IPS-11a (cell line): ENCODE measurements around the gene HERC5.
A peak's percentile ranks its signal among the peaks of the same experiment; 100 is the strongest.
"Not testable (repeated sequence)": the region's sequence is repeated elsewhere in the genome, so short reads cannot be mapped to it uniquely, and the experiment has no call there.

Experiments
- H3K4me3 ChIP-seq: one replicate; pipeline ENCODE4 v1.5.1; 2013; ENCODE audit warnings: low read depth, low read length, control low read depth

The HERC5 gene

DNA sequence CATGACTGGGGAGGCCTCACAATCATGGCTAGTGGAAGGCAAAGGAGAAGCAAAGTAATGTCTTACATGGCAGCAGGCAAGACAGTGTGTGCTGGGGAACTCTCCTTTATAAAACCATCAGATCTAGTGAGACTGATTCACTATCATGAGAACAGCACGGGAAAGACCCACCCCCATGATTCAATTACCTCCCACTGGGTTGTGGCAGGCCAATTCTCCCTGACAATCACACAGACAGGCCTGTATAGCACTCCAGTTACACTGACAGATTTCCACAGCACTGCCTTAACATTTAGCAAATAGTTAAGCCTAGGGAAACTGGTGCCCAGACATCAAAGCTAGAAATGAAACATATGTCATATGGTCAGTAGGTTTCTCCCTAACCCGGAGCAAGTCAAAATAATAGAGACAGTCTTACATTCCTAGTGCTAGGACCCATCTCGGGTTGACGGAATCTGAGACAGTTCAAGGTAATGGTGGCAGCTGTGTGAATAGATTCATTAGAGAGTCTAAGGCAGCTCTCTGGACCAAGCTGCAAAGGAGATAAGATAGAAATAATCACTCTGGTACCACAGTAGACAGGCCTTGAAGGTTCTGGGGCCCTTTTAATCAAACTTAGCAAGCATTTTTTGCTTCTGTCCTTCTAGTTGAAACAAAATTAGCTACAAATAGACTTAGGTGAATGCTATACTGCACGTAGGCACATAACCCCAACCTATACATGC is 9.4 kb upstream of the HERC5 start:
- no peak overlapping the region for H3K4me3 ChIP-seq

DNA sequence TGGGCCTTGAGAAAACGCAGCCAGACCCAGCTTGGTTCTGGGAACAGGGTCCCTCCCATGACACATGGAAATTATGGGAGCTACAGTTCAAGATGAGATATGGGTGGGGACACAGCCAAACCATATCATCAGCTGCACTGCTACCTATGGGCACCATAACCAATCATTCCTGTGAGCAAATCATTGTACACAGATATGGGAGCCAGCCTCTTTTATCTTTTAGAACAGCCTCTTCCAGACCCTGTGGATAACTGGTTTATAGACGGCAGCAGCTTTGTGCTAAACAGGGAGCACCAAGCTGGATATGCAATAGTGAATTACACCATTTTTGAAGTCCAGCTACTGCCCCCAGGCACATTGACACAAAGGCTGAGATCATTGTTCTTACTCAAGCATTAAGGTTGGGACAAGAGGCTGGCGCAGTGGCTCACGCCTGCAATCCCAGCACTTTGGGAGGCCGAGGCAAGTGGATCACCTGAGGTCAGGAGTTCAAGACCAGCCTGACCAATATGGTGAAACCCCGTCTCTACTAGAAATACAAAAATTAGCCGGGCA is 8.6 kb upstream of the HERC5 start:
- not testable (repeated sequence) for H3K4me3 ChIP-seq

DNA sequence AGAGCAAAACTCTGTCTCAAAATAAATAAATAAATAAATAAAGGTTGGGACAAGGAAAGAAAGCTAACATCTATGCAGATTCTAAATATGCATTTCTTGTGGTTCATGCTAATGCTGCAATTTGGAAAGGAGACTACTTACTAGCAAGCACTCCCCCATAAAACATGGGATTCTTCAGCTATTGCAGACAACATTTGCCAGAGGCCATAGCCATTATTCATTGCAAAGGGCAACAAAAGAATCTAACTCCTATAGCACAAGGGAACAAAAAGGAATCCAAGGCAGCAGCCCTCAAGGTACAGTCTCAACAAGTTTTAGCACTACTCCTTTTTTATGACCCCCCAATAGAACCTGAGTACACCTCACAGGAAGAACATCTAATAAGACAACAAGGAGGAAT is 8.0 kb upstream of the HERC5 start:
- no peak overlapping the region for H3K4me3 ChIP-seq

DNA sequence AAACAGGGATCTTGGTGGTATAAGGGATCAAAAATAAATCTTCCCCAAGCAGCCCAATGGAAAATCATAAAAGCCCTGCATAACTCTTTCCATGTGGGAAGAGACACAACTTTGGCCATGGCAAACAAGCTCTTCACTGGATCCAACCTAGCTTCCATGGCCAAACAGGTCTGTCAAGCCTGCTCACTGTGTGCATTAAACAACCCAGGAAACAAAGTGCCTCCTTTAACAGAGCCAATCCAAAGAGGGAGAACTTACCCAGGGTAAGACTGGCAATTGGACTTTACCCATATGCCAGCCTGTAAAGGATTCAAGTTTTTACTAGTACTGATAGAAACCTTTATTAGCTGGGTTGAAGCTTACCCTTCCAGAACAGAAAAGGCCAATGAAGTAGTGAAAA is 7.6 kb upstream of the HERC5 start:
- no peak overlapping the region for H3K4me3 ChIP-seq

DNA sequence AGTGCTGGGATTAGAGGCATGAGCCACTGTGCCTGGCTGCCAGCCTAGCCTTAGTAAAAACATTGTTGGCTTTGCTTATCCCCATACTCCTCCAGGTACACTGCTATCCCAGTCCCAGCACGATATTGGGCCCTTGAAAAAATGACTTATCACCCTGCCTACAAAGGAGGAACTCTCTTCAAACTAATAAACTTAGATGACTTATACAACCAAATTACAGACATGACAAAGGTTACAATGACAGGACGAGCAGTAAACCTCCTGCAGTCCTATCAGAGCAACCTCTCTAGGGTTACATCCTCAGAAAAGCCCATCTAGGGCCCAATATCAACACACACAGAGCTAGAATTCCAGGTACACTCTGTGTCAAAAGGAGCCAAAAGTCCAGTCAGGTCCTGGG is 5.7 kb upstream of the HERC5 start:
- no peak overlapping the region for H3K4me3 ChIP-seq

DNA sequence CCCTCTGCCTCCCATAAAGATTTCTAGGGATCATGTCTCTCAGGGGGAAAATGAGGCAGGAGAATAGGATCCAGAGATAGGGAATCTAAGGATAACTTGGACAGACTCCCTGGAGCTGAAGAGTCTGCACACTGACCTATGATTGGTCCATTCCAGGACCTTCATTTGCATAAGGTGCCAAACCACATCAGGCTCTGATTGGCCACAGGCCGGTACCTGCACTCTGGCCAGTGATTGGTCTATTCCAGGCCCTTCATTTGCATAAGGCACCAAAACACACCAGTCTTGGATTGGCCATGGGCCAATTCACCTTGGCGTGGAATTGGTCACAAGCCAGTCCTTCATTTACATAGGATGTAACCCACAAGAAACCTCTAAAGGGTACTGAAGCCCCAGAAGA is 4.0 kb upstream of the HERC5 start:
- H3K4me3 ChIP-seq = no peak overlapping the region

DNA sequence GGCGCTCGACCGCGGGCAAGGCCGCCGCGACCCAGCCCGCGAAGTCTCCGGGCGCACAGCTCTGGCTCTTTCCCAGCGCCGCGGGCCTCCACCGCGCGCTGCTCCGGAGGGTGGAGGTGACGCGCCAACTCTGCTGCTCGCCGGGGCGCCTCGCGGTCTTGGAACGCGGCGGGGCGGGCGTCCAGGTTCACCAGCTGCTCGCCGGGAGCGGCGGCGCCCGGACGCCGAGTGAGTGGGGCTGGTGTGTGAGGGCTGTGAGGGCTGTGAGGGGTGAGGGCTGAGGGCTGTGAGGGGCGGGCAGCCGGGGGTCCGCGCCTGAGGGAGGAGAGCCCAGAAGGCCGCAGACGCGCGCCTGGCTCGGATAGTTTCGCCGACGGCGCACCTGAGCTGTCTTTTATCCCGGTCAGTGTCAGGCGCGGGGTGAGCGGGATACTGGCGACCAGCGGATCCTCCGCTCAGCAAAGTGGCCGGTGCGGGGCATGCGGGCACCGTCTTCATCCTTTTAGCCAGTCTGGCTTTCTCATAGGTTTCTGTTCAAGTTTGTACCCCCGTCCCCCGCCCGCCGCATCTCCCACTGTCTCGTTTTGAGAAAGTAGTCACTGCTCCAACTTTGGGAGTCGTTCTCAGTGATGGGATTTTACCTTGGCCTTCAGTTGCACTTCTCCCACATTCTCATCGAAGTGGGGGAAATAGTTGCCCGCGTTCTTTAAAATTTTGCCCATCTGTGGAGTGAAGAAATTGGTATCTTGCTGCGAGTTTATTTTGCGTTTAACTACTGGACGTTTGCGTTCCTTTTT is 586 bp downstream of the HERC5 start:
- peak overlapping the region; percentile 56 for H3K4me3 ChIP-seq

DNA sequence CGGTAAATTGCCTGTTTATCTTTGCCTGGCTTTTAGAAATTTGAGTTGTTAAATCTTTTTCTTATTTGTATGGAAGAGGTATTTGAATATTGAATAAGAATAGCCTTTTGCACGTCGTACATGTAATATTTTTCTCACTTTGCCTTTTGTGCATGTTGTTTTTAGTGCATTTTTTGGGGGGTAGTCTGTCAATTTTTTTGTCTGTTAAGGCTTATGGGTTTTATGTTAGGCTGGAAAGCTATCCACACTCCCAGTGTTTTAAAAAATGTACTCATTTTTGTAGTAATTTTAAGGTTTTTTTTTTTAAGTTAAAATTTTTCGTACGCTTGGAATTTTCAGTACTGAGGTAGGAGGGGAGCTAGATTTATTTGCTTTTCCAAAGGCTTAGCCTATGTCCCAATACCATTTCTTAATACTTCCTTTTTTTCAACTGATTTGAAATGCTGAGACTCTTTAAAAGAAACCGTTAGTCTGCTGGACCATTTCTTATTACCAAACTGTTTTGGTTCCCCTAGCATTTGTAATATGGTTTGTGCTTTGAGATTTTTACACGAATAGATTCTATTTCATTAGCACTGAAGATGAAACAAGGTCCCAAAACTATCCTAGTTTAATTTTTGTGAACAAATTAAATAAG is 1.3 kb downstream of the HERC5 start:
- peak overlapping the region; percentile 56 for H3K4me3 ChIP-seq

DNA sequence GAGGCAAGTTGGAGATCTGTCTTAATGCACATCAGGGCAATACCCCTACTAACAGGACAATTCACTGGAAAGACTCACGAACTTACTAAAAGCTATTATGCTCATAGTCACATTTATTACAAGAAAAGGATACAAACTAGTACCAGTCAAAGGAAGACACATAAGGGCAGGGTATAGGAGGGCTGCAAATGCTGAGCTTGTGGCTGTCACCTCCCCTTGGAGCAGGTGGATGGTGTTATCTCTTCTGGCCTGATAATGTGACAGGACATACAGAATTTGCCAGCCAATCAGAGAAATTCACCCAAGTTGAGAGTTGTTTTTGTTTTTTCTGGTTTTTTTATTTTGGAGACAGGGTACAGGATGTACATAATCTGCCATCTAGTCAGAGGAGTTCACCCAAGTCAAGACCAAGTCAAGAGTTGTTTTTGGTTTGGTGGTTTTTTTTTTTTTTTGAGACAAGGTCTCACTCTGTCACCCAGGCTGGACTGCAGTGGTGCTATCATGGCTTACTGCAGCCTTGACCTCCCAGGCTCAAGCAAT is 8.8 kb downstream of the HERC5 start:
- H3K4me3 ChIP-seq = no peak overlapping the region

DNA sequence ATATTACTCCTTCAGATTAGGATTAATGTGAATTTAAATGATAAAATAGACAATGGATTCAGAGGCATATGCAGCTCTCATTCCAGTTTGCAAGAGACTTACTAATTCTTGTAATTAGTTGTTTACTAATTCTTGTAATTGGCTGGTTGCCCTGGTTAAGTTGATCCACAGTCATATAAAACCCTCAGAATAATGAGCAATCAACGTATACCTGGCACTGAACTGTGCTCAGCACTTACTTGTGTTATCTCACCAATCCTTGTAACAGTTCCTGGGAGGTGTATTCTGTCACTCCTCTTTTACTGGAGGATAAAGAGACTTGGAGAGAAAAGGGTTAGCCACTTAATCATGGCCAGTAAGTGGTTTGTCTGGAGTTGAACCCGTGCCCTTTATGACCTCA is 10.5 kb downstream of the HERC5 start:
- no peak overlapping the region for H3K4me3 ChIP-seq

DNA sequence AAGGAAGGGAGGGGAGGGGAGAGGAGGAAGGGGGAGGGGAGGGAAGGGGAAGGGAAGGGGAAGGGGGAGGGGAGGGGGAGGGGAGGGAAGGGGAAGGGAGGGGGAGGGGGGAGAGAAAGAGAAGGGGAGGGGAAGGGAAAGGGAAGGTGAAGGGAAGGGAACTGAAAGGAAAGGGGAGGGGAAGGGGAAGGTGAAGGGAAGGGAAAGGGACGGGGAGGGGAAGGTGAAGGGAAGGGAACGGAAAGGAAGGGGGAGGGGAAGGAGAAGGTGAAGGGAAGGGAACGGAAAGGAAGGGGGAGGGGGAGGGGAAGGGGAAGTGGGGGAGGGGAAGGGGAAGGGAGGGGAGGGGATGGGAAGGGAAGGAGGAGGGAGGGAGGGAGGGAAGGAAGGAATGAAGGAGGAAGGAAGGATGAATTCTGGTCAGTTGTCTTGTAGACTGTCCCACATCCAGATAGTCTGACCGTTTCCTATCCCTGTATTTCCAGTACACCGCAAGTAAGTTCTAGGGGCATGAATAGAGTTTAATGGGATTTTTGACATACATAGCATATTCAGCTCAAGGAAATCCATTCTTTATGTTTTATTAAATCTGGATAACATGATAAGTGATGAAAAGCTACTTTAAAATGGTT is 20.4 kb downstream of the HERC5 start:
- no peak overlapping the region for H3K4me3 ChIP-seq

DNA sequence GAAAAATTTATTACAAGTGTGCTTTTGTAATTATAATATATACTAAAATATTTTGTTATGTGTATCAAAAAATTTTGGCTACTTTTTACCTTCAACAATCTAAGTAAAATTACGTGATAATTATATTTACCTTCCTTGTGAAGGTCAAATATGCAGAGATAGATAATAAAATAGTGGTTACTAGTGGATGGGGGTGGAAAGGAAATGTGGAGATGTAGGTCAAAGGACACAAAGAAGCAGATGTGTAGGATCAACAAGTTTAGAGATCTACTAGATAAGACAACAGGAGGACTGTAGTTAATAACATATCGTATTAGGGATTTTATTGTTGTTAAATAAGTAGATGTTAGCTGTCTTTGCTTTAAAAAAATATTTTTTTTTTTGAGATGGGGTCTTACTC is 21.3 kb downstream of the HERC5 start:
- H3K4me3 ChIP-seq = no peak overlapping the region

DNA sequence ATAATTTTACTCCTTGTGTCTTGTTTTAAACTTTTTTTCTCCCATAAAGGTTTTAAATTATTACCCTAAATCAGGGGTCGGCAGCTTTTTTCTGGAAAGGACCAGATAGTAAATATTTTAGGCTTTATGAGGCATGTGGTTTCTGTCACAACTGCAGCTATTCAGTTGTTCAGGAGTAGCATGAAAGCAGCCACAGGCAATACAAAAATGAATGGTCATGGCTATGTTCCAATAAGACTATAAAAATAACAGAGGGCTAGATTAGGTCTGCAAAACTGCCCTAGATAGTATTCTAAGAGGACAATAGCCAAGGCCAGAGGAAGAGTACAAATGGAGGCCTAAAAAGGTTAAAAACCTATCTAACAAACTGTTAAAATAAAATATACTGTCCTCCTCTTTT is 24.6 kb downstream of the HERC5 start:
- no peak overlapping the region for H3K4me3 ChIP-seq

DNA sequence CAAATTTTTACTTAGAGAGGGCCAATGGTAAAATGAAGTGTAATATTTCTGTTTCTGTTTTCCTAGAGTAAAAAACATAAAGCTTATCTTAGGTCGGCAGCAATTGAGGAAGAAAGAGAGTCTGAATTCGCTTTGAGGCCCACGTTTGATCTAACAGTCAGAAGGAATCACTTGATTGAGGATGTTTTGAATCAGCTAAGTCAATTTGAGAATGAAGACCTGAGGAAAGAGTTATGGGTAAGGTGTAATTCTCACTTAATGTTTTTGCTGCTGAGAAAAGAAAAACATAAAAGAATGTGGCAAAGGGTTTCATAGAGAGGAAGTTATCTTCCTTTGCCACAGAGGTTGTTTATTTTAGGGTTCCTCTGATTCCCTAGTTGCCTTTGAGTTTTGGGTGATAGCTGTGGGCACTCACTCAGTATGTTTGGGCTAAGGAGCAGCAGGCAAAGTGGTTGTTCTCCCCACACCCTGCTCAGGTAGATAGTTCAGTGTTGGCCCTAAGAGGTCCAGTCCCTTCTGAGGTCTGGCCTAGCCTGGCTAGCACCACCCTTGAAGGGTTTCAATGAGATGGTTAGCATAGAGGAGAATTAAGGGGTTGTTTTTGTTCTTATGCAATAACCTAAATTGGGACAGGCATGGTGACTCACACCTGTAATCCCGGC is 32.3 kb downstream of the HERC5 start:
- H3K4me3 ChIP-seq = no peak overlapping the region

DNA sequence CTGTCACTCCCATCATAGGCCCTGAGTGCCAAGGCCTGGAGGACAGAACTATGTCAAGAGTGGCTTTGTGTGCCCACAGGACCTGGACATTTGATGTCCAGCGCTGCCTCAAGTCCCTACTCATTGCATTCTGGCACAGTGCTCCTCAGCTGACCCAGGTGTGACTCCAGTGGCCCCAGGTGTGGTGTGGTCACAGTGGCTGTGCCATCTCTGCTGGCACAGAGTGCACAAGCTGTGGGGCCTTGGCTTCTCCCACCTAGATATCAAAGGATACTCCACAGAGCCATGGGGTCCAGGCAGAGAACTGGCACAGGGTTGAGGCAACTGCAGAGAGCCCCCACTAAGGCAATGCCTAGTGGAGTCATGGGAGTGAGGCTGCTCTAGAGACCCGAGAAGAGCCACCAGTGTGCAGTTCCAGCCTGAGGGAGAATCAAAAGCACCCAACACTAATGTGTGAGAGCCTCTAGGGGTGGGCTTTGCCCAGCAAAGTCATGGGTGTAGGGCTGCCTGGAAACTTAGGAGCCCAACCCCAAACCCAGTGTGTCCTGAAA is 41.0 kb downstream of the HERC5 start:
- H3K4me3 ChIP-seq = no peak overlapping the region

DNA sequence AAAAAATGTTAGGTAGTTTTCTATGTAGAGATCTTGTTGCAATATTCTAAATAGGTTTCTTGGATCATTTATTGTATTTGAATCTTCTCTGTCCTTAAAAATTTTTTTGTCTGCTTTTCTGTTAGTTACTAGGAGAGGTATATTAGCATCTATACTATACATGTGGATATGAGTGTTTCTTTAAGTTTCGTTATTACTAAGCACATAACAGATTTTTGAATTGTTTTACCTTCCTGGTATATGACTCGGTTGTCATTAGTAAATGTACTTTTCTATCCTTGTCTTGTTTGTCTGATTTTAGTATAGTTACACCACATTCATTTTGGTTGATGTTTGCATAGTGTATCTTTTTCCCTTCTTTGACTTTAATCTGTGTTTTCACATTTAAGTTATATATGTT is 46.4 kb downstream of the HERC5 start:
- no peak overlapping the region for H3K4me3 ChIP-seq

DNA sequence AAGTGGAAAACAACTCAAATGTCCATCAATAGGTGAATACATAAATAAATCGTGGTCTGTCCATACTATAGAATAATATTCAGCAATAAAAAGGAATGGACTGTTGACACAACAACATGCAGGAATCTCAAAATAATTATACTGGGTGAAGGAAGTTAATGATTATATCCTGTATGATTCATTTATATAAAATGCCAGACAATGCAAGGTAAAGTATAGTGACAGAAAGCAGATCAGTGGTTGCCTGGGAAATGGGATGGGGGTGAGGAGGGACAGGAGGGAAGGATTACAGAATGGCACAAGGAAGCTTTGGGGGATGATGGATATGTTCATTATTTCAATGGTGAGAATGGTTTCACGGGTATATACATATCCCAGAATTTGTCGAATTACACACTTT is 54.3 kb downstream of the HERC5 start:
- H3K4me3 ChIP-seq = no peak overlapping the region

DNA sequence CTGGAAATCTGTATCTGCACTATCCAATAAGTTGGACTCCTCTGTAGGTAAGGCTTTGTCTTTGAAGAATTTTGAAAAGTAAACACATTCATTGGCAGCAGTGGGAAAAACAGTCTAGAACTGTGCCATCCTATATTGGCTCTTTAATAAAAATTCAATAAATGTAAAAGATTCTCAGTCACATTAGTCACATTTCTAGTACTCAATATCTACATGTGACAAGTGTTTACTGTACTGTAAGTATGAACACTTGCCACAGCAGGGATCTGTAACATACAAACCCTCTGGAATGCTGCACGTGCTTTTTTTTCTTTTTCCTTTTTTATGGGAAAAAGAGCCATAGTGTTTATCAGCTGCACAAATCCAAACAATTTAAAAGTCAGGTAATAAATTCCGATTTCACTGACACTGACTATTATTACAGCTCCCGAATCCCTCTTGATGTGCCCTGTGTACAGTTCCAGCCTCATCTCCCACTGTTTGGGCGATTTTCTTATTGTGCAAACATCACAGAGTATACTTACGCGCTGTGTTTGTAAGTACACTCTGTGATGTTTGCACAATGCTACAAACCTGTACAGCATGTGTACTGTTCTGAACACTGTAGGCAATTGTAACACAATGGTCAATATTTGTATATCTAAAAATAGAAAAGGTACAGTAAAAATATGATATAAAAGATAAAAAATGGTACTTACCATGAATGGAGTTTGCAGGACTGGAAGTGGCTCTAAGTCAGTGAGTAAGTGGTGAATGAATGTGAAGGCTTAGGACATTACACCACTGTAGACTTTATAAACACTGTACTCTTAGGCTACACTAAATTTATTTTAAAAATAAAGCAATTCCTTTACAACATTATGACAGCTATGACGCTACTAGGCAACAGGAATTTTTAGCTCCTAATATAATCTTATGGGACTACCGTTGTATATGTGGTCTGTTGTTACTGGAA is 57.9 kb downstream of the HERC5 start:
- no peak overlapping the region for H3K4me3 ChIP-seq

DNA sequence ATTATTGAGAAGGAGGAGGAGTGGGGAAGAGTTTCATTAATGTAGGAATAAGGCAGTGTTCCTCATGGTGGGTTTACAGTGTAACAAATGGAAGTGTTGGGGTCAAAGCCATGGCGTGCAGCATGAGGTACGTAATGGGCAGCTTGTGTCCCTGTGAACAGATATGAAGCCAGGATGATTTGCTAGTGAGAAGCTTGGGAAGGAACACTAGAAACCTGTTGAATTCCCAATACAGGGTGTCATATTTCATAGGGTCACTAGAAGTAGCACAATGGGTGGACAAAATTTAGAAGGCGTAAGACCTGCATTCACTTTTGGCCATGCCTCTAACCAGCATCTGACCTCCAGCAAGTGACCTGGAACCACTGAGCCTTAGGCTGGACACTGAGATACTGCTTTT is 59.8 kb downstream of the HERC5 start:
- H3K4me3 ChIP-seq = no peak overlapping the region
